ENCODE results near the gene IDNK.

IDNK gene

DNA sequence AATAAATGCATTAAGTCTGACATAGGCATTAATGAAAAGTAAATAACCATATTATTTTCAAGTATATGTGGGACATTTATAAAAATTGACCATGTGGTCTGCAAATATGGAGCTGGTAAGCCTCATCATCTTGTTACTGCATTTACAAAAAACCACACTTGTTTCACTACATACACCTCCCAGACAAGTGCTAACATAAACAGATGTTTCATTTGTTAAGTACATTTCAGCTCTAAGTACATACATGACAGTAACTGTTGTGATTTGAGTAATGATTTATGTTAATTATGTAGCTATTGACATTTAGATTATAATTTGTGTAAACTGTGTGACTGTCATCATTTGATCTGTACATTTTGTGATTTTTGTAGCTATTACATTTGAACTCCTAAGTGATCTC, 13.9 kb downstream of the IDNK start:
- no peak for DNase-seq

DNA sequence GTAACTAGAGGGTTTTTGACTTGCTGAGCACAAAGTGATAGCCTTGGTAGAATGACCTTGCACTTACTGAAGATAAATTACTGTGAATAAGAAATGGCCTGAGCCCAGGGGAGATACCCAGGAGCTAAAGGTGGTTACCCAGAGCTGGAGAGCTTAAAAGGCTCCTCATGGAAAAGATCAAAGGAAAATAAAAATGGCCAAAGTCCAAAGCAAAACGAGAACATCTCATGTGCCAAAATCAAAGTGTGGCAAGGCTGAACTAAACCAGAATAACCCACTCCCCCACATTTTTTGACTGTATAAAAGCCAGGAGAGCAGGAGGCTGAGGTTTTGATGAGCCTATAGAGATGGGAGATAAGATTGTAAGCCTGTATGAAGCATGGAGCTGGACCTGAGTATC, 14.4 kb downstream of the IDNK start:
- no peak for DNase-seq

- DNase-seq: no peak
These were observed 16.3 kb downstream of the IDNK start for GRCh38 chr9:83639266-83639665.

DNA sequence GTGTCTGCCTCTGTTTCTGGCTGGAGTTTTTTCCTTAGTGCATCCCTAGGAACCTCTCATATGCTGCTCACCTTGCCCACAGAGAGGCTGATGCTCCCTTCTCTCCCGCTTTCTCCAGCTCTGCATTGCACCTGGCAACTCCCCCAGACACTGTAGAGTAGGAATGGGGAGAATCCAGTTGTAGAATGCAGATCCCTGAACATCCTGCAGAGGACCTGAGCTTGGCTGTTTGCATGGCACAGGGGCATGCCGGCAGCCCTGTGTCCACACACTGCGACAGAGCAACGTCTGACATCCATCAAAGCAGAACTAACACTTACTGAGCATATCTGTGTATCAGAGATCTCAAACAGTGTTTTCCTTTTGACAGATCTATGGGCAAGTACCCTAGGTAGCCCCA, 19.9 kb downstream of the IDNK start:
- no peak for DNase-seq

GRCh38 chr9:83646500-83647239, 23.7 kb downstream of the IDNK start:
- no peak for DNase-seq

GRCh38 chr9:83649080-83649479, 26.1 kb downstream of the IDNK start:
- DNase-seq: no peak

- DNase-seq: no peak
These were observed 26.6 kb downstream of the IDNK start for GRCh38 chr9:83649515-83649914.

DNA sequence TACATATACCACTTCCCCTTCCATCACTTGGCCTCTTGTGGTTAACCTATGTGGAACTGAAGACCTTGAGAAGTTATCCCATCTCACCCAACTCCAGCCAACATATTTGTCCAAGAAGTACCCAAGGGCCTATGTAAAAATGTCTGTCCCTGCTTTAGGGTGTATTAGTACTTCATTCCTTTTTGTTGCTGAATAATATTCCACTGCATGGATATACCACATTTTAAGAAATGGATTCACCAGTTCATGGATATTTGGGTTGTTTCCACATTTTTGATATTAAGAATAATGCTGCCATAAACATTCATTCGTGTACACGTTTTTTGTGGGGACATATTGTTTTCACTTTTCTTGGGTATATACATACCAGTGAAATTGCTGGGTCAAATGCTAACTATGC, 28.6 kb downstream of the IDNK start:
- no peak for DNase-seq

DNA sequence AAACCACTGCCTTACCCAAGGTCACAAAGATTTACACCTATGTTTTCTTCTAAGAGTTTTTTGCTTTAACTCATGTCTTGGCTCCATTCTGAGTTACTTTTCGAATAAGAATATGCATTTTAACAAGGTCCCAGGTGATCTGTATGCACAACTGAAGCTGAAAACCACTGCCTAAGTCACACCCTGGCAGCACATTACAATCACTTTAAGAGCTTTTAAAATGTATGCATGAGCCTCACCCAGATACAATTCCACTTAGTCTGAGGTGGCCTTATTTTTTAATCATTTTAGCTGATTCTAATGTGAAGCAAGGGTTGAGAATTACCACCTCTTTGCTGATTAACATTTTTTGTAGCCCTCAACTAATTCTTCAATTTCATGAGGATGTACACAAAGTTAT, 29.5 kb downstream of the IDNK start:
- no peak for DNase-seq

GRCh38 chr9:83655433-83655832, 32.5 kb downstream of the IDNK start:
- DNase-seq: no peak

GRCh38 chr9:83656032-83656680, 33.2 kb downstream of the IDNK start:
- no peak for DNase-seq

- DNase-seq: no peak
These were observed 34.0 kb downstream of the IDNK start for GRCh38 chr9:83656952-83657351.

DNA sequence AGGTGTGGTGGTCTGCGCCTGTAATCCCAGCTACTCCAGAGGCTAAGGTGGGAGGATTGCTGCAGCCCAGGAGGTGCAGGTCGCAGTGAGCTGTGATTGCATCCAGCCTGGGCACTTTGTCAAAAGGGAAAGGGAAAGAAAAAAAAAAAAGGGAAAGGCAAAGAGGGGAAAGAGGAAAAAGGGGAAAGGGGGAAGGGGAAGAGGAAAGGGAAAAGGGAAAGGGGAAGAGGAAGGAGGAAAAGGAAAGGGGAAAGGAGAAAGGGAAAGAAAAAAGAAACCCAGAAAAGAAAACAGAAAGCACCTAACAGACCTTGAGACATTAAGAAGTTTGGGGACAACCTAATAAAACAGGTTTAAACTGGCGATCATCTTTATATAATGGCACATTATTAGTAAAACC, 40.0 kb downstream of the IDNK start:
- no peak for DNase-seq

DNA sequence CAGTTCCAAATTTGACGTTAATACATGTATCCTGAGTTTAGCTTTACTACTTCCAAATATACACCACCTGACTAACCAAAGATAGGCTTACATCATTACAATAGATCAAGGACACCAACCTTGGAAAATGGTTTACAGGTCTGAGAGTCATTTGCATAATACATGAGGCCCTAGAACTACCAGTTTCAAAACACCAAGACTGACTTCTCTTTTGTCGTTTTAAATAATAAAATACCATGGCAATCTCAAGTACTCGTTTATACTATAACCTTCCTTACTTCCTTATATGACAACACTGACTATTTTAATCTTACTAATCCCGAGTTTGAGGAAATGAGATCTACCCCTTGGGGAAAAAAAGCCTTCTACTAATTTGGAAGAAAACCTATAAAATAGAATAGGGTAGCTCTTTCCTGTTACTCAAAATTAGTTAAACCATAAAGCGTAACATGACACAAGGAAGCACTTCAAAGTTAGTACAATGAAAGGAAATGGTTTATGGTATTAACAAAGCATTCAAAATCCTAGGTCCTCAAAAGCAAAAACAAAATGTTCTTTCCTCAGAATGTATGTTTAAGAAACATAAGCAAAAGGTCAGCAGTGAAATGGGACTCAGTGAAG, 42.7 kb downstream of the IDNK start:
- DNase-seq: no peak

- DNase-seq: no peak
These were observed 46.1 kb downstream of the IDNK start for GRCh38 chr9:83669067-83669466.

GRCh38 chr9:83670381-83670780, 47.4 kb downstream of the IDNK start:
- no peak for DNase-seq

DNA sequence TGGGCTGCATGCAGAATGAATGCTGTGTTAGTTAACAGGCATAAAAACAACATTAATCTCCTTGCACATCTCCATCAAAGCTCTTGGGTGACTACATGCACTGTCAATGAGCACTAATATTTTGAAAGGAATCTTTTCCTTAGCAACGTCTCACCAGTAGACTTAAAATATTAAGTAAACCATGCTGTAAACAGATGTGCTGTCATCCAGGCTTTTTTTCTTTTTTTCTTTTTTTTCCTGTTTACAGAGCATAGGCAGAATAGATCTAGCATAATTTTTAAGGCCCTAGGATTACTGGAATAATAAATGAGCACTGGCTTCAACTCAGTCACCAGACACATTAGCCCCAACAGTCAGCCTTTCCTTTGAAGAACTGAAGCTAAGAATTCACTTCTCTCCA, 48.5 kb downstream of the IDNK start:
- no peak for DNase-seq

- DNase-seq: no peak
These were observed 52.5 kb downstream of the IDNK start for GRCh38 chr9:83675466-83675865.

DNA sequence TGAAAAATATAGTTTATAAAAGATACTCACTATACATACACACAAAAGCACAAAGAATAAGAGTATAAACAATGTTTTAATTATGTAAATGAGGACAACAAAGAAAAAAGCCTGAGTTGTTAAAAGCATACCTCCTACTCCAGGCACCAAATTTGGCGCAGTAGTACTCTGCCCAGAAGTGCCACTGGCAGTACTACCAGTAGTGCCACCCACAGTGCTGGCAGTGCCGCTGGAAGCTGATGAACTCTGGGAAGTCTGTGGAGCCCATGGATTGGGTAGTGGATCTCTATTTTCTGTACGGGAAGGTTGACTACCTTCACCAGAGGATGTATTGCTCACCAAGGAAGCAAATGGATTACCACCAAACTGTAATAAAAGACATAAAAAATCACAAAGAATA, 54.7 kb downstream of the IDNK start:
- no peak for DNase-seq

DNA sequence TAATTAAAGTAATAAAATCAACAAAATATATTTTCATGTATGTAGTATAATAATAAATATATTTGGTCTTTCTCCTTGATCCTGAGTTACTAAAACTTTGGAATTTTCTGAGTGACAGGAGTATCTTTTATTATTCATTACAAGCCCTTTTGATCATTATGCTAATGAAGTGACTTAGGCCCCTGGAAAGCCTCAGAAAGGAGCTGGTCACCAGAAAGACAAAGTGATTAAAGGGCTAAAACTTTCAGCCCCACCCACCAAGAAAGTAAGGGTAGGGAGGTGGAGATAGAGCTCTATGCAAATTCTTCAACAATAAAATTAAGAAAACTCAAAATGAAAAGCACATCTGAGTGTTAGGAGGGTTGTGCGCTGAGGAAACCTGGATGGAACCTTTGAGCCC, 57.3 kb downstream of the IDNK start:
- DNase-seq: no peak

GRCh38 chr9:83681490-83681889, 58.5 kb downstream of the IDNK start:
- no peak for DNase-seq

- no peak for DNase-seq
These were observed 66.0 kb downstream of the IDNK start for GRCh38 chr9:83688921-83689320.

DNA sequence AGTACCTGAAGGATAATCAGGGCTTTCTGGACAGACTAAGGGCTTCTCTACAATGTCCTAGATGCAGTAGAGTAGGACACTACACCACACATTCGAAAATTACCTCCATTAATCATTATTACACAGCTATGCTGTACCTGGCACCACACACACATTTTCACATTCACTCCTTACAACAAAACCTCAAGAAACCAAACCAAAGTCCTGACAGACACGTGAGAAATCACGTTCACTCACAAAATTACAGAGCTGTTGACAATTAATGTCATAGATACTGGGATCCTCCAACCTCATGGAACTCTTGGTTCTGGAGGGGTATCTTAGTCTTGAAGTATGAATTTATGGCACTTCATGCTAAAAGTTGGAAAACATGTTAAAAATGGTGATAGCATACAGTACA, 68.5 kb downstream of the IDNK start:
- DNase-seq: no peak
